Thyroid gland (tissue), 4 donors: ENCODE results near the gene SYT13. TPM values are rescaled to one million over a fixed set of nuclear protein-coding genes. Genes with fewer than 3 reads are reported as not detected.

Experiments used
- DNase-seq, 2 donors: peaks; one replicate each; pipeline ENCODE4 v3.0.0-alpha.2; 2019
- H3K27ac ChIP-seq, 3 donors: fragments of 200-600 bp; sonication (generic); 1 replicate in 2 of 3; 2 replicates in 1 of 3; pipeline ENCODE4 v1.5.1; 2016 to 2019; ENCODE audit warnings: mild to moderate bottlenecking in 1 of 3, moderate library complexity in 1 of 3
- H3K27me3 ChIP-seq: fragments of 200-600 bp; sonication (generic); one replicate; pipeline ENCODE4 v1.5.1; 2019
- H3K36me3 ChIP-seq, 2 donors: fragments of 200-600 bp; sonication (generic); one replicate each; pipeline ENCODE4 v1.5.1; 2016 to 2019
- H3K4me1 ChIP-seq, 2 donors: fragments of 200-600 bp; sonication (generic); one replicate each; pipeline ENCODE4 v1.5.1; 2017 to 2019
- H3K4me3 ChIP-seq, 3 donors: fragments of 200-600 bp; sonication (generic); replicated peaks in 1 of 3; 1 replicate in 2 of 3; 2 replicates in 1 of 3; pipeline ENCODE4 v1.5.1; 2016; ENCODE audit warnings: mild to moderate bottlenecking in 1 of 3
- H3K9me3 ChIP-seq: fragments of 200-600 bp; sonication (generic); one replicate; pipeline ENCODE4 v1.5.1; 2017
- POLR2A ChIP-seq, 2 donors: fragments of 450-650 bp; IDR thresholded peaks; one replicate each; pipeline ENCODE4 v1.6.1; 2017; ENCODE audit warnings: antibody characterized with exemption in 2 of 2, mild to moderate bottlenecking in 2 of 2, moderate library complexity in 1 of 2
- WGBS, 2 donors: methylation state at CpG; one replicate each; pipeline ENCODE4 v1.1.5; 2017; 5-methylcytosine and 5-hydroxymethylcytosine counted together
- intact Hi-C: fragments of 100-400 bp; cut with DNase I; formaldehyde crosslinking; loops from one replicate; pipeline ENCODE4 v1.15.1; 2023
- total RNA-seq, 4 donors: library from RNA; depleted of rRNA; stranded (reverse); fragments of >200 nt; gene quantifications; one replicate each; pipeline ENCODE4 v1.2.3, GENCODE V29; 2016
- TF ChIP-seq, protein P1 (sequence below), 6 experiments: fragments of 200-600 bp in 3 of 6; fragments of 450-650 bp in 3 of 6; sonication (generic) in 3 of 6; IDR thresholded peaks; one replicate each; pipeline ENCODE4 v1.5.1; 2016 to 2019; ENCODE audit warnings: antibody characterized with exemption in 6 of 6, mild to moderate bottlenecking in 2 of 6, inconsistent platforms in 1 of 6, moderate library complexity in 1 of 6

The SYT13 gene
- total RNA-seq, 4 donors from 2014 or later = 1.6 to 12.7 (median 4.3) TPM

DNA sequence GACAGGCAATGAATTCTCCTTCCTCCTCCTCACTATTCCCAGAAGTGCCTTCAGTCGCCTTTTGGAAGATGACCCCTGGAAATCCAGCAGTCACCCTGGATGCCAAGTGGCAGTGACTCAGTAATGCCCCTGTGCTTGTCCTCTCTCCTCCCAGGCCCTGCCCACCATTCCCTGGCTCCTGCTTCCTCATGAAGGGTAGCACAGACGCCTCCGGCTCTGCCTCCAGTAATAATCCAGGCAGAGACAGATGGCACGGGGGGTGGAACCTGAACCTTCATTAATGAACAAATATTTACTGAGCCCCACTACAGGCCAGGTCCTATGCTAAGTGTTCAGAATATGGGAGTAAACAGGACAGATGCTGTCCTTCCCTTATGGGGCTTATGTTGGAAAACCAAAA lies 23.2 kb downstream of the SYT13 start:
- no peaks in the 10 kb centered on the region for H3K4me1 ChIP-seq

DNA sequence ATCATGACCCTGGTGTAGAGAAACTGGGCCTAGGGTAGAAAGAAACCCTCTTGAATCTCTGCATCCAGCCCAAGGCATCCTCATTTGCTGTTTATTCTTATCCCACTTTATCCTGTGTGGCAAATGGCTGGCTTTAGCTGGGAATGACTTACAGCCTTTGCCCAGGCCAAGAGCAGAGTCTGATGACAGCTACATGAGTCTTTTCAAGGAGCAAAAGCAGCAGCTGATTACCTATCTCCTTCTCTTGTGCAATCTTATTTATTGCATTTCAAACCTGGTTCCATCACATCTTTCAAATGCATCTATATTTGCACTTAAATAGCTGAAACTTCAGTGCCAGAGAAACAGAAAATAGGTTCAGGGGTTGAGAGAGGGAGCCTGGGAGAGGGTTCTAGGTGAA lies 26.1 kb downstream of the SYT13 start:
- Histone ChIP-seq H3K36me3 (no peaks in the 10 kb centered on the region), H3K27me3 (no peaks in the 10 kb centered on the region), H3K4me1 (no peaks in the 10 kb centered on the region), H3K27ac (no peak overlapping the region), H3K4me3 (no peak overlapping the region), H3K9me3 (no peaks in the 10 kb centered on the region)
- DNase-seq = no peak
- TF ChIP-seq, protein P1, sequence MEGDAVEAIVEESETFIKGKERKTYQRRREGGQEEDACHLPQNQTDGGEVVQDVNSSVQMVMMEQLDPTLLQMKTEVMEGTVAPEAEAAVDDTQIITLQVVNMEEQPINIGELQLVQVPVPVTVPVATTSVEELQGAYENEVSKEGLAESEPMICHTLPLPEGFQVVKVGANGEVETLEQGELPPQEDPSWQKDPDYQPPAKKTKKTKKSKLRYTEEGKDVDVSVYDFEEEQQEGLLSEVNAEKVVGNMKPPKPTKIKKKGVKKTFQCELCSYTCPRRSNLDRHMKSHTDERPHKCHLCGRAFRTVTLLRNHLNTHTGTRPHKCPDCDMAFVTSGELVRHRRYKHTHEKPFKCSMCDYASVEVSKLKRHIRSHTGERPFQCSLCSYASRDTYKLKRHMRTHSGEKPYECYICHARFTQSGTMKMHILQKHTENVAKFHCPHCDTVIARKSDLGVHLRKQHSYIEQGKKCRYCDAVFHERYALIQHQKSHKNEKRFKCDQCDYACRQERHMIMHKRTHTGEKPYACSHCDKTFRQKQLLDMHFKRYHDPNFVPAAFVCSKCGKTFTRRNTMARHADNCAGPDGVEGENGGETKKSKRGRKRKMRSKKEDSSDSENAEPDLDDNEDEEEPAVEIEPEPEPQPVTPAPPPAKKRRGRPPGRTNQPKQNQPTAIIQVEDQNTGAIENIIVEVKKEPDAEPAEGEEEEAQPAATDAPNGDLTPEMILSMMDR (IDR thresholded peaks at IDR 0.05) = no peak
- no peak for TF ChIP-seq POLR2A (IDR thresholded peaks at IDR 0.05)
- intact Hi-C loops = no loop called here

More for the DNA sequence above, 23.2 kb downstream of the SYT13 start:
- intact Hi-C loops = no loop called here
- no peak overlapping the region for H3K27ac ChIP-seq
- DNase-seq = no peak
- H3K36me3 ChIP-seq = no peaks in the 10 kb centered on the region
- H3K9me3 ChIP-seq = no peaks in the 10 kb centered on the region
- TF ChIP-seq, protein P1 (IDR thresholded peaks at IDR 0.05) = no peak
- TF ChIP-seq POLR2A (IDR thresholded peaks at IDR 0.05) = no peak
- 72 to 88% methylated on average over 4 of the region's 4 CpGs for WGBS, 2 donors
- no peaks in the 10 kb centered on the region for H3K27me3 ChIP-seq
- H3K4me3 ChIP-seq = no peak overlapping the region

DNA sequence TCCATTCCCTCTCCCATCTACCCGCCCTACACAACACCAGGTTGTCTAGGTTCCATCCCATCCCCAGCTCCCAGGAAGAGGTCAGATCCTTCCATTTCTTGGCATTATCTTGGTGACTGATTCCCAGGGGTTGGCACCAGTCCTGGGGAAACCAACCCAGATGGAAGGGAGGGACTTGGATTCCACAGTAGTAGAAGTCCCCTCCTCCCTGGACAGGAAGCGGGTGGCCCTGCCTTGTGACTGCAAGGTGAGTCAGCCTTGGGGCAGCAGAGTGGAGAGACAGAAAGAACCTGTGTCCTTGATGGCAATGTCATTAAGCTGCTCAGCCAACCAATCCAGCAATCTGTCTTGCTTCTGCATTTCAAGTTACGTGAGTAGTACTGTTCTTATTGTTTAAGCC lies 26.5 kb downstream of the SYT13 start:
- intact Hi-C loops = no loop called here
- Histone ChIP-seq H3K4me3 (no peak overlapping the region), H3K9me3 (no peaks in the 10 kb centered on the region), H3K27ac (no peak overlapping the region), H3K4me1 (no peaks in the 10 kb centered on the region), H3K27me3 (no peaks in the 10 kb centered on the region), H3K36me3 (no peaks in the 10 kb centered on the region)
- 88 to 92% methylated on average over 3 of the region's 3 CpGs for WGBS, 2 donors
- DNase-seq = peak in 1 of 2 donors; percentile 46
- TF ChIP-seq POLR2A (IDR thresholded peaks at IDR 0.05) = no peak
- TF ChIP-seq, protein P1 (IDR thresholded peaks at IDR 0.05) = no peak

DNA sequence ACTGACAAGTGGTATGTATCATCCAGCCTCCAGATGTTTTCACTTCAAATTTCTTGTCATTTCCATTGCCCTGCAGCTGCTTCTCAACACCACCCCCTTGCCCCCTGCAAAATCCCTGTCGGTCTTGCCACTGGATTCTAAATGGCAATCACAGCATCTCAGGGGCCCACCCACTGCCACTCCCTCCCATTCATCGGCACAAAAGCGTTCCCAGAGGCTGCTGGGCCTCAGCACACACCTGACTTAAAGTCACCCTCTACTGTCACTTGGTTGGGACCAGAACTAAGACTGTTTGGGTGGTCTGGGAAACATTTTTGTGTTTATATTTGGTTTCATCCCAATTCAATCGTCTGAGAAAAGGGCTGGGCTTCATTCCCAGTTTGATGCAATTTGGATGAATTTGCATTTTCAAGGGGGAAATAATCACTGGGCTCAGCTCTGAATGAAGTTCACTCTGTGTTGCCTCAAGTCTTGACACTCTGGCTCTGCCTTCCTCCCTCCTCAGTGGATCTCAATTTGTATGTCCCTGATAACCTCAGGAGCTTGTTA lies 27.1 kb downstream of the SYT13 start:
- H3K36me3 ChIP-seq = no peaks in the 10 kb centered on the region
- 36 to 43% methylated on average over 4 of the region's 4 CpGs for WGBS, 2 donors
- no peak overlapping the region for H3K27ac ChIP-seq
- H3K27me3 ChIP-seq = no peaks in the 10 kb centered on the region
- TF ChIP-seq POLR2A (IDR thresholded peaks at IDR 0.05) = no peak
- TF ChIP-seq, protein P1 (IDR thresholded peaks at IDR 0.05) = no peak
- H3K4me1 ChIP-seq = no peaks in the 10 kb centered on the region
- intact Hi-C loops = no loop called here
- DNase-seq = no peak
- no peaks in the 10 kb centered on the region for H3K9me3 ChIP-seq
- no peak overlapping the region for H3K4me3 ChIP-seq

DNA sequence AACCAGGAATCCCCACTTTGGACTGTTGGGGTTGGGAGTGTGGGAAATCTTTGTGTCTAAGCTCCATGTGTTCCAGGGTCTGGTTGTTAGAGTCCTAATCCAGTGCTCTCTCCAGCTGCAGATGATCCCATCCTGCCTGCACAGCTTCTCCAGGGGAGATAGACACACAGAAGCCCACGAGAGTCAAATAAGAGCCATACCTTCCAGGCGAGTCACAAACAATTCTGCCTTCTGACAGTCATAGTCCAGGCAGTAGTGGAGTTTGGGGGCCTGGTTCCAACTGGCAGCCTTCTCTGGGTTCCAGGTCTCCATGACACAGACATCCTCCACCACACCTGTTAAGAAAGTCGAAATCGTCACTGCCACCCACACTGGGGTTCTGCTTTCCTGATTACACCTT lies 32.1 kb downstream of the SYT13 start:
- intact Hi-C loops = no loop called here
- 90 to 91% methylated on average over 3 to 4 of the region's 4 CpGs for WGBS, 2 donors
- DNase-seq = no peak

More for the DNA sequence above, 32.1 kb downstream of the SYT13 start:
- Histone ChIP-seq H3K9me3 (no peaks in the 10 kb centered on the region), H3K27ac (no peak overlapping the region), H3K27me3 (no peaks in the 10 kb centered on the region), H3K36me3 (no peaks in the 10 kb centered on the region), H3K4me1 (no peaks in the 10 kb centered on the region), H3K4me3 (no peak overlapping the region)
- no peak for TF ChIP-seq POLR2A (IDR thresholded peaks at IDR 0.05)
- TF ChIP-seq, protein P1 (IDR thresholded peaks at IDR 0.05) = no peak
